ENCODE measurements around the gene MIPOL1.
"Not testable (repeated sequence)": the region's sequence is repeated elsewhere in the genome, so short reads cannot be mapped to it uniquely, and the experiment has no call there.

The MIPOL1 gene

GRCh38 chr14:37234222-37234621 lies 36.5 kb downstream of the MIPOL1 start:
- POLR2A ChIA-PET, result no interaction called here

GRCh38 chr14:37236044-37236443 lies 38.3 kb downstream of the MIPOL1 start:
- POLR2A ChIA-PET, result not testable (repeated sequence)
- CTCF ChIA-PET, result interaction anchor here (0.6 to 1.8 kb wide), 4 partner anchors 10 to 516 kb away, joined by 3 to 8 read pairs (median 4); no protein-coding TSS in a partner anchor

More at GRCh38 chr14:37234222-37234621, 36.5 kb downstream of the MIPOL1 start:
- H3K9me3 ChIP-seq (ENCODE audit: control insufficient read depth, insufficient read depth, low read depth, low read length), result no peaks in the 10 kb centered on the region
- H3K27ac ChIP-seq (ENCODE audit: extremely low read depth, low read depth, low read length), result no peak overlapping the region
- CTCF ChIA-PET, result interaction anchor here (0.9 to 1.1 kb wide), 3 partner anchors 11 to 62 kb away, joined by 4 to 6 read pairs (median 5); partner anchors contain the start of gene SLC25A21
- TF ChIP-seq KLF10 (tag by site-specific recombination; IDR thresholded peaks at IDR 0.05) (no peak), ZNF529 (tag by site-specific recombination; IDR thresholded peaks at IDR 0.05; ENCODE audit: insufficient replicate concordance) (no peak), RBAK (tag by site-specific recombination; IDR thresholded peaks at IDR 0.05) (no peak), ZBTB44 (tag by site-specific recombination; IDR thresholded peaks at IDR 0.05) (no peak), ZFP37 (tag by site-specific recombination; IDR thresholded peaks at IDR 0.05) (no peak), ZNF391 (tag by site-specific recombination; IDR thresholded peaks at IDR 0.05; ENCODE audit: borderline replicate concordance, low read depth) (no peak), TRIM28 (IDR thresholded peaks at IDR 0.05; ENCODE audit: borderline replicate concordance, low read length) (no peak), ELK4 (IDR thresholded peaks at IDR 0.05; ENCODE audit: borderline replicate concordance, low read depth, low read length) (no peak), ZNF350 (tag by site-specific recombination; IDR thresholded peaks at IDR 0.05) (no peak), ZBTB49 (tag by site-specific recombination; IDR thresholded peaks at IDR 0.05; ENCODE audit: low read depth) (no peak), ZNF548 (tag by site-specific recombination; IDR thresholded peaks at IDR 0.05) (no peak), ZBTB10 (tag by site-specific recombination; IDR thresholded peaks at IDR 0.05) (no peak)
- H3K4me3 ChIP-seq (ENCODE audit: low read depth, low read length), result no peak overlapping the region
- no peaks in the 10 kb centered on the region; a peak in 1 of 3 replicates for H3K36me3 ChIP-seq (ENCODE audit: control insufficient read depth in 2 of 2, insufficient read depth in 1 of 2, low read length in 2 of 2)
- no peaks in the 10 kb centered on the region for H3K4me1 ChIP-seq (ENCODE audit: control insufficient read depth, insufficient read depth, low read length)

GRCh38 chr14:37237094-37237493 lies 39.4 kb downstream of the MIPOL1 start:
- Histone ChIP-seq H3K27ac (ENCODE audit: extremely low read depth, low read depth, low read length) (no peak overlapping the region), H3K36me3 (ENCODE audit: control insufficient read depth in 2 of 2, insufficient read depth in 1 of 2, low read length in 2 of 2) (no peaks in the 10 kb centered on the region; a peak in 1 of 3 replicates), H3K4me3 (ENCODE audit: low read depth, low read length) (no peak overlapping the region), H3K4me1 (ENCODE audit: control insufficient read depth, insufficient read depth, low read length) (no peaks in the 10 kb centered on the region), H3K9me3 (ENCODE audit: control insufficient read depth, insufficient read depth, low read depth, low read length) (no peaks in the 10 kb centered on the region)
- POLR2A ChIA-PET, result no interaction called here
- CTCF ChIA-PET, result interaction anchor here (0.5 to 1.8 kb wide), 5 partner anchors 9 to 473 kb away, joined by 3 to 8 read pairs (median 3); no protein-coding TSS in a partner anchor
- no peak for TF ChIP-seq ZNF280C (tag by site-specific recombination; IDR thresholded peaks at IDR 0.05)
- TF ChIP-seq YY2 (tag by site-specific recombination; IDR thresholded peaks at IDR 0.05), result no peak
- no peak for TF ChIP-seq CTCF (tag by site-specific recombination; IDR thresholded peaks at IDR 0.05)
- no peak for TF ChIP-seq ZNF513 (tag by site-specific recombination; IDR thresholded peaks at IDR 0.05)
- no peak for TF ChIP-seq ZIC2 (tag by site-specific recombination; IDR thresholded peaks at IDR 0.05)

More at GRCh38 chr14:37236044-37236443, 38.3 kb downstream of the MIPOL1 start:
- not testable (repeated sequence) for H3K9me3 ChIP-seq (ENCODE audit: control insufficient read depth, insufficient read depth, low read depth, low read length); H3K4me3 ChIP-seq (ENCODE audit: low read depth, low read length); H3K36me3 ChIP-seq (ENCODE audit: control insufficient read depth in 2 of 2, insufficient read depth in 1 of 2, low read length in 2 of 2); H3K4me1 ChIP-seq (ENCODE audit: control insufficient read depth, insufficient read depth, low read length); H3K27ac ChIP-seq (ENCODE audit: extremely low read depth, low read depth, low read length)
